Measurements from ENCODE around the gene COL26A1. TPM values are rescaled to one million over a fixed set of nuclear protein-coding genes. Genes with fewer than 3 reads are reported as not detected.
"Not testable (repeated sequence)": the region's sequence is repeated elsewhere in the genome, so short reads cannot be mapped to it uniquely, and the experiment has no call there.

COL26A1 gene
- total RNA-seq, 1 donor, result not detected

DNA sequence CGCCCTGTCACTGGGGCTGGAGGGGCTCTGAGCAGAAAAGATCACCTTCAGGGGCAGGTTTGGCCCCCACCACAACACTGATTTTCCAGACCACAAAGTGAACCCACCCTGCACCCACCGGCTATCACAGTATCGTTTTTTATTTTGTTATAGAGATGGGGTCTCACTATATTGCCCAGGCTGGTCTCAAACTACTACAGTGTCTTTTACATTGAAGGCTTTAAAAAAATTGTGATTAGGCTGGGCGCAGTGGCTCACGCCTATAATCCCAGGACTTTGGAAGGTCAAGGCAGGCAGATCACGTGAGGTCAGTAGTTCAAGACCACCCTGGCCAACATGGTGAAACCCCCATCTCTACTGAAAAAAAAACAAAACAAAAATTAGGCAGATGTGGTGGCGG is 125.1 kb downstream of the COL26A1 start:
- TF ChIP-seq, protein P1, sequence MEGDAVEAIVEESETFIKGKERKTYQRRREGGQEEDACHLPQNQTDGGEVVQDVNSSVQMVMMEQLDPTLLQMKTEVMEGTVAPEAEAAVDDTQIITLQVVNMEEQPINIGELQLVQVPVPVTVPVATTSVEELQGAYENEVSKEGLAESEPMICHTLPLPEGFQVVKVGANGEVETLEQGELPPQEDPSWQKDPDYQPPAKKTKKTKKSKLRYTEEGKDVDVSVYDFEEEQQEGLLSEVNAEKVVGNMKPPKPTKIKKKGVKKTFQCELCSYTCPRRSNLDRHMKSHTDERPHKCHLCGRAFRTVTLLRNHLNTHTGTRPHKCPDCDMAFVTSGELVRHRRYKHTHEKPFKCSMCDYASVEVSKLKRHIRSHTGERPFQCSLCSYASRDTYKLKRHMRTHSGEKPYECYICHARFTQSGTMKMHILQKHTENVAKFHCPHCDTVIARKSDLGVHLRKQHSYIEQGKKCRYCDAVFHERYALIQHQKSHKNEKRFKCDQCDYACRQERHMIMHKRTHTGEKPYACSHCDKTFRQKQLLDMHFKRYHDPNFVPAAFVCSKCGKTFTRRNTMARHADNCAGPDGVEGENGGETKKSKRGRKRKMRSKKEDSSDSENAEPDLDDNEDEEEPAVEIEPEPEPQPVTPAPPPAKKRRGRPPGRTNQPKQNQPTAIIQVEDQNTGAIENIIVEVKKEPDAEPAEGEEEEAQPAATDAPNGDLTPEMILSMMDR (IDR thresholded peaks at IDR 0.05; ENCODE audit: insufficient read depth, low read length), result no peak
- H3K4me3 ChIP-seq (ENCODE audit: low read depth, low read length), result no peak overlapping the region
- no peak for DNase-seq (ENCODE audit: low read depth)

DNA sequence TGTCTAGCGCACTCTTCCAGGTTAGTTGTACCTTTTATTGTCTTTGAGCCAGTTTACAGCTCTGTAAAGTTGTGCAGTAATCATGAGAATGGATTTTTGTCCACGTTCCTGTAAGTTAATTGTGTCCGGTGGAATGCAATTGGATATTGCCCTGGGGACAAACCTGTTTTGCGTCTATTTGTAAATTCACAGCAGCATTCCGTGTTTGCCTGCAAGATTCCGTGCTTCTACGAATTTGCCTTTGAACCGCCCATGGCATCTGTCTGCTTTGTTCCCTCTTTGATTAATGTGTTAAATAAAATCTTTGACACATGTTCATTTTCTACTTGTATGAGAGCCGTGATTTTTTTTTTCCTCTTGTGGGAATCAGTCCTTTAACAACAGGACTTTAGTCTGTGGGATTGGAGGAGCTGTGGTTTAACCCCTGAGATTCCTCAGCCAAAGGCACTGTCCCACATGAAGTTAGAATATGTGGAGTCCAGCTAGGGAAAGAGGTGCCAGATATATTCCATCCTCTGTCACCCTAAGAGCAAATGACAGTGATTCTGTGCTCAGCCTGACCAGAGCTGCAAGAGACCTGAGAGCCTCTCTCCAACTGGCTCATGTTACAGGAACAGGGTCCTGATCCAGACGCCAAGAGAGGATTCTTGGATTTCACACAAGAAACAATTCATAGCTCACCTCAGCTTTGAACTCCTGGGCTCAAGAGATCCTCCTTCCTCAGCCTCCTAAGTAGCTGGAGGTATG is 126.3 kb downstream of the COL26A1 start:
- H3K4me3 ChIP-seq (ENCODE audit: low read depth, low read length), result no peak overlapping the region
- TF ChIP-seq, protein P1 (IDR thresholded peaks at IDR 0.05; ENCODE audit: insufficient read depth, low read length), result no peak
- DNase-seq (ENCODE audit: low read depth), result no peak

DNA sequence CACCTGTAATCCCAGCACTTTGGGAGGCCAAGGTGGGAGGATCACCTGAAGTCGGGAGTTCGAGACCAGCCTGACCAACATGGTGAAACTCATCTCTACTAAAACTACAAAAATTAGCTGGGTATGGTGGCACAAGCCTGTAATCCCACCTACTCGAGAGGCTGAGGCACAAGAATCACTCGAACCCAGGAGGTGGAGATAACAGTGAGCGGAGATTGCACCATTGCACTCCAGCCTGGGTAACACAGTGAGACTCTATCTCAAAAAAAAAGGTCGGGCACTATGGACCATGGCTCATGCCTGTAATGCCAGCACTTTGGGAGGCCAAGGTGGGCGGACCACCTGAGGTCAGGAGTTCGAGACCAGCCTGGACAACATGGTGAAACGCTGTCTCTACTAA is 127.8 kb downstream of the COL26A1 start:
- not testable (repeated sequence) for H3K4me3 ChIP-seq (ENCODE audit: low read depth, low read length); DNase-seq (ENCODE audit: low read depth)

DNA sequence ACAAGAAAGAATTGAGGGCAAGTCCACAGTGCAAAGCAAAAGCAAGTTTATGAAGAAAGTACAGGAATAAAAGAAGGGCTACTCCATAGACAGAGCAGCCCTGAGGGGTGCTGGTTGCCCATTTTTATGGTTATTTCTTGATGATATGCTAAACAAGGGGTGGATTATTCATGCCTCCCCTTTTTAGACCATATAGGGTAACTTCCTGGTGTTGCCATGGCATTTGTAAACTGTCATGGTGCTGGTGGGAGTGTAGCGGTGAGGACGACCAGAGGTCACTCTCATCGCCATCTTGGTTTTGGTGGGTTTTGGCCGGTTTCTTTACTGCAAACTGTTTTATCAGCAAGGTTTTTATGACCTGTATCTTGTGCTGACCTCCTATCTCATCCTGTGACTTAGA is 128.8 kb downstream of the COL26A1 start:
- H3K4me3 ChIP-seq (ENCODE audit: low read depth, low read length), result not testable (repeated sequence)

DNA sequence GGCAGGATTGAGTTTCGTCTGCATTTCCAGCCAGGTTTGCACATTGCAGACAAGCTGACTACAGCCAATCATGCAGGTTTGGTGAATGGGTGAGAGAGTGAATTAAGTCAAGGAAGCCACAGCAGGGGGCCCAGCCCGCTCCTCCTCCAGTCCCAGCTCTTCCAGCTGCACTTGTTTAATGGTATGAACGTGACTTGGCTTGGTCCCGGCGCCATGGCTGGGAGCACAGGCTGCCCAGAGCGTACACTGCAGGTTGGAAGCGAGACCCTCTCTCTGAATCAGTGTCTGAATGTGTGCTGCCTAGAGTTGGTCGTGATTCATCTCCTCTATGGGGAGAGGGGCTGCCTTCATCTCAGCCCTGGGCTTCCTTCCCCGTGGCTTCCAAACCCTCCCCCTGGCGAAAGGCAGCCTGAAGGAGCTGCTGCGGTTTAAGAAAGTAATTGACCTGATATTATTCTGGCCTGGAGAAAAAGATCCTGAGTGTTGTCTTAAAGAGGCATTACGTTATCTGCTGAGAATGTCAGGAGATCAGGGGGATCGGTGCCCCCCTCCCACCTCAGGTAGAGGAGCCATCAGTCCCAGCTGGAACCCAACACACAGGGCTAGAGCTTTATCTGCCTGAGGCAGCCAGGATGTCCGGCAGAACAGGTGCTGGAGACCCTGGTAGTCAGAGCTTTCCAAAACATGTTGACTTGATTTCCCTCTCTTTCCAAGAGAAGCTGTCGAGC is 132.1 kb downstream of the COL26A1 start:
- no peak overlapping the region for H3K4me3 ChIP-seq (ENCODE audit: low read depth, low read length)
- no peak for DNase-seq (ENCODE audit: low read depth)
- TF ChIP-seq, protein P1 (IDR thresholded peaks at IDR 0.05; ENCODE audit: insufficient read depth, low read length), result no peak

More for the DNA sequence above, 128.8 kb downstream of the COL26A1 start:
- not testable (repeated sequence) for DNase-seq (ENCODE audit: low read depth)

DNA sequence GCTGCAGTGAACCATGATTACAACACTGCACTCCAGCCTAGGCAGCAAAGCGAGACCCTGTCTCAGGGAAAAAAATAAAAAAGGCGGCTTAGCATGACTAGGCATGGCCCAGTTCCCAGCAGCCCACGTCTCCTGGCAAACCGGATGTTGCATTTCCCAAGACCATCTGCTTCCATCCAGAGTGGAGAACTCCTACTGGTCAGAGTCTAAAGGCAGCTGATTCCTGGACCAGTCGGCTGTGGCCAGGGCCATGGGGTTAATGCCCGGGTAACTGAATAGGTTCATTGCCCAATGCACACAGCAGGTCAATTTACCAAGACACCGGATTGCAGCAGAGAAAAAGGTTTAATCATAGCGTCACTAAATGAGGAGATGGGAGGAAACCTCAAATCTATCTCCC is 133.3 kb downstream of the COL26A1 start:
- no peak overlapping the region for H3K4me3 ChIP-seq (ENCODE audit: low read depth, low read length)
- DNase-seq (ENCODE audit: low read depth), result no peak
- TF ChIP-seq, protein P1 (IDR thresholded peaks at IDR 0.05; ENCODE audit: insufficient read depth, low read length), result no peak

DNA sequence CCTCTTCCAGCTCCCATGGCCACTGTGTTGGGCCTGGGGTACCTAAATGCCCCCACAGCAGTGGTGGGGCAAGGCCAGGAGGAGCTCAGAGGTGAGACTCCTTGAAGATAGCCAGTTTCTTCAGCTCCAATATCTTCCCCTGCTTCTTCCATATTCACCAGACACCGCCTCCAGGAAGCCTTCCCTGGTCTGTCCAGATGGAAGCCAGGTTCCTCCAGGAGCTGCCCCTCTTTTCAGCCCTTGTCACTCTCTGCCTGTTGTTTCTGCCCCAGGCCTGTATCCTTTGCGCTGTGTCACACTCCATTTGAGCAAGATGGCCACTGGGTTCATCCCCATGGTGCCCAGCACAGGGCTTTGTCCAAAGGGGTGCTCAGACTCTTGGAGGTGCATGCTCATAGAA is 138.7 kb downstream of the COL26A1 start:
- DNase-seq (ENCODE audit: low read depth), result no peak
- TF ChIP-seq, protein P1 (IDR thresholded peaks at IDR 0.05; ENCODE audit: insufficient read depth, low read length), result no peak
- H3K4me3 ChIP-seq (ENCODE audit: low read depth, low read length), result no peak overlapping the region
